ENCODE data around the gene ZNF606.
"Not testable (repeated sequence)": the region's sequence is repeated elsewhere in the genome, so short reads cannot be mapped to it uniquely, and the experiment has no call there.

The ZNF606 gene

DNA sequence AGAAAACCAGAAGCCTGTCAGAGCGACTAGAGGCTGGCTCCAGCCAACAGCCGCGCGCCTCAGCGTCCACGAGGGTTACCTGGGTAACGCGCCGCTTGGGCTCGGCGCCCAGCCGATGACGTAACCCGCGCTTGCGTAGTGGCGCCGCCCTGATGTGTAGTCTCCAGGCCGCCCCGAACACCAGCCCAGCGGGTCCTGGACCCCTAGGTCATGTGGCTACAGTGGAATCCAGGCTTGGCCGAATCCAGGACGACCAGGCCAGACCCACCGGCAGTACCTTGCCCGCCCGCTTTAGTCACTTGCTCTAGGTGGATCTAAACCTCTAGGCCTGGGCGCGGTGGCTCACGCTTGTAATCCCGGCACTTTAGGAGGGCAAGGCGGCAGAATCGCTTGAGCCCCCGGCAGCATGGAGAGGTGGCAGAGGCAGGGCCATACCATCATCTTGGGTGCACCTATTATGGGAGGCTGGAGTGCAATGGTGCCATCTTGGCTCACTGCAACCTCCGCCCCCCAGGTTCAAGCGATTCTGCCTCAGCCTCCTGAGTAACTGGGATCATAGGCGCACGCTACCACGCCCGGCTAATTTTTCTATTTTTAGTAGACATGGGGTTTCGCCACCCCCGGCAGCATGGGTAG, 7.2 kb upstream of the ZNF606 start:
- DNase-seq: peak; percentile 72 to 74

GRCh38 chr19:58009301-58009665, 6.7 kb upstream of the ZNF606 start:
- DNase-seq: no peak

DNA sequence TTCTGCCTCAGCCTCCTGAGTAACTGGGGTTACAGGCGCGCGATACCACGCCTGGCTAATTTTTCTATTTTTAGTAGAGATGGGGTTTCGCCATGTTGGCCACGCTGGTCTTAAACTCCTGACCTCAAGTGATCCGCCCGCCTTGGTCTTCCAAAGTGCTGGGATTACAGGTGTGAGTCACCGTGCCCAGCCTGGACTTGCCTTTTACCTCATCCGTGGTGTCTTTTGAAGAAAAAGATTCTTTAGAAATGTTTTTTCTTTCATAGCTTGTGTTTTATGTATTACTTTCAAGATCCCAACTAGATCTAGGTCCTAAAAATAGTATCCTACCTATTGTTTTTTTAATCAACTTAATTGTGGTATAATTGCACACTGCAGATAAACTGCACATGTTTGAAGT, 6.3 kb upstream of the ZNF606 start:
- not testable (repeated sequence) for DNase-seq

DNA sequence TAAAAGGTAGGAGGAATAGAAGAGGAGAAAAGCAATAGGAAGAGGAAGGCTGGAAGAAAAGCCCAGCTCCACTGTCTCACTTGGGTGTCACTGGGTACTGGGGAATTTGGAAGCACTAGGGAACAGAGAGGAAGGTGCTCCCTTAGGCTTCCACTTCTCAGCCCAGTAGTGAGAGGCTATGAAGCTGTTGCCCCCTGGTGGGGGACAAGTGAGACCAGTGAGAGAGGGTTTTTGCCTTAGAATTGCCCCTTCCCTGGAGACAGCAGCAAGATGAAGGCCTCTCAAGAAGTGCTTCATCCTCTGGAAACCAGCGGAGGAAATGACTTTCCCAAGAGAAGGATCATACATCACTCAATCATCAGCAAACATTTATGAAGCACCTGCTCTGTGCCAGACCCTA, 4.7 kb upstream of the ZNF606 start:
- DNase-seq: no peak

DNA sequence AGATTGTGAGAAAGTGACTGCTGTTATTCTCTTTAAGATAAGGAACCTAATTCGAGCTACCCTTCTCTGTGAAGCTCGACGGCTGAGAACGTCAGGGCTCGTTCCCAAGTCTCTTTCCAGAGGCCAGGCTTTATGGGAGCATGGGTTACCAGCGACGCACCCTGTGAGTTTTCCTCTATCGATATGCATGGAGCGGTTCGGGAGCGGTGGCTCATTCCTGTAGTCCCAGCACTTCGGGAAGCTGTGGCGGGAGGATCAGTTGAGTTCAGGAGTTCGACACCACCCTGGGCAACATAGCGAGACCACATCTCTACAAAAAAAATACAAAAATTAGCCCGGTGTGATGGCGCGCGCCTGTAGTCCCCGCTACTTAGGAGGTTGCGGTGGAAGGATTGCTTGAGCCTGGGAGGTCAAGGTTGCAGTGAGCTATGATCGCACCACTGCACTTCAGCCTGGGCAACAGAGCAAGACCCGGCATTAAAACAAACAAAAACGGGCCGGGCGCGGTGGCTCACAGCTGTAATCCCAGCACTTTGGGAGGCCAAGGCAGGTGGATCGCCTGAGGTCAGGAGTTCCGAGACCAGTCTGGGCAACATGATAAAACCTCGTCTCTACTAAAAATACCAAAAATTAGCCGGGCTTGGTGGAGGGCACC, 681 bp upstream of the ZNF606 start:
- DNase-seq: no peak

- peak in 1 of 2 donors; percentile 8 for DNase-seq
Measured at GRCh38 chr19:58001895-58002369, 688 bp downstream of the ZNF606 start.

DNA sequence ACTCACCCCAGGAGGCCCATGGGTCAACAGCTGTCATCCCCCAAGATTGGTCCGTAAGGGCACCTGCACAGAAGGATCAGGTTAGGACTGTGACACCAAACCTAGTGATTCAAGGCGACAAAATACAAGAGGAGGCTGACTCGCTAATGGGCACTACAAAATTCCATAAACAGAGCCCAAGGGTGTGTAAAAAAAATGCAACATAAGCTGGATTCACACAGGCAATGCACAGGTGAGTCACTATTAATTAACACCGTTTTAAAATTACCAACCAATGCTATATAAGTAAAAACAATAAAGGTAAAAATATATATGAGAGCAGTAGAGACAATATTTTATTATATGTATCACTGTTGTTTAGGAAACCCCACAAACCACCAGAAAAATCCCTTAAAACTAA, 1.9 kb downstream of the ZNF606 start:
- DNase-seq: no peak

DNA sequence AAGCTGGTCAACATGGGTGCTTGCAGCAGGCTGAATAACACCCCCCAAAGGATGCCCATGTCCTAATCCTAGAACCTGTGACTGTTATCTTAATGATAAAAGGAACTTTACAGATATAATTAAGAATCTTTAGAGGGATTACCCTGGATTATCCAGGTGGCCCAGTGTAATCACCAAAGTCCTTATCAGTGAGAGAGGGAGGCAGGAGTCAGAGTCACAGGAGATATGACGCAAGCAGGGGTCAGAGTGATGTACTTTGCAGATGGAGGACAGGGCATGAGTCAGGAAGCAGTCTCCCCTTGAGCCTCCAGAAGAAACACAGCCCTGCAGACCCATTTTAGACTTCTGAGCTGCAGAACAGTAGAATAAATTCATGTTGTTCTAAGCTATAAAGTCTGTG, 9.8 kb downstream of the ZNF606 start:
- DNase-seq: no peak

GRCh38 chr19:57978586-57979289, 23.9 kb downstream of the ZNF606 start:
- DNase-seq: no peak

GRCh38 chr19:57974434-57974833, 28.2 kb downstream of the ZNF606 start, which contains the start of gene C19orf18:
TSS of gene C19orf18 (minus strand) at chr19:57974534. CDS start at chr19:57974432, 102 bp downstream.
- no peak for DNase-seq

- DNase-seq: no peak
Measured at GRCh38 chr19:57964761-57965160, 37.9 kb downstream of the ZNF606 start.

DNA sequence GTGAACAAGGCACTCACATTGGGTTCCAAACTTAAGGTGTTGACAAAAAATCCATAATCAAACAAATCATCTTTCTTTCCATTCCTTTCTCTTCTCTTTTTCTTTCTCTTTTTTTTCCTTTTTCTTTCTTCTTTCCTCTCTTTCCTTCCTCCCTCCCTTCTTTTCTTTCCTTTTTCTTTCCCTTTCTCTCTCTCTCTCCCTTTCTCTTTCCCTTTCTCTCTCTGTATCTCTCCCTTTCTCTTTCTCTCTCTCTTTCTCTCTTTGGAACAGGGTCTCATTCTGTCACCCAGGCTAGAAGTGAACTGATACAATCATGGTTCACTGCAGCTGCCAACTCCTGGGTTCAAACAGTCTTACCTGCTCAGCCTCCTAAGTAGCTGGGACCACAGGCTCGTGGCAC, 40.8 kb downstream of the ZNF606 start:
- DNase-seq: no peak

GRCh38 chr19:57954996-57955395, 47.6 kb downstream of the ZNF606 start:
- no peak for DNase-seq

DNA sequence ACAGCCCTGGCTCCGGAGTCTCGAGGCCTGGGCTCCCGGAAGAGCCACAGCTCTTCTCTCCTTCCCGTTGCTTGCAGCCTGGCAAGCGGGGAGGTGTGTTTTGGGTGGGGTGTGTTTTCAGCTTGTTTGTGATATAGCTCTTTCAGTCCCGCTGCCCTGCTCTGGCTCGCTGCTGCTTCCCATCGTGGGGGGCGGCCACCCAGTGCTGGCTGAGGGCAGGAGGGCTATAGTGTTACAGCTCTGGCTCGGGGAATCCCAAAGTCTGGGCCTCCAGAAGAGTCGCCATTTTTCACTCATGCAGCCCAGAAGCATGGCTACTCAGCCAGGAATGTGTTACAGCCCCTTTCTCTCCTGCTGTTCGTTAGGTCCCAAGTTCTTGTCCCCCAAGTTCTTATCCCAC, 52.9 kb downstream of the ZNF606 start:
- no peak for DNase-seq

DNA sequence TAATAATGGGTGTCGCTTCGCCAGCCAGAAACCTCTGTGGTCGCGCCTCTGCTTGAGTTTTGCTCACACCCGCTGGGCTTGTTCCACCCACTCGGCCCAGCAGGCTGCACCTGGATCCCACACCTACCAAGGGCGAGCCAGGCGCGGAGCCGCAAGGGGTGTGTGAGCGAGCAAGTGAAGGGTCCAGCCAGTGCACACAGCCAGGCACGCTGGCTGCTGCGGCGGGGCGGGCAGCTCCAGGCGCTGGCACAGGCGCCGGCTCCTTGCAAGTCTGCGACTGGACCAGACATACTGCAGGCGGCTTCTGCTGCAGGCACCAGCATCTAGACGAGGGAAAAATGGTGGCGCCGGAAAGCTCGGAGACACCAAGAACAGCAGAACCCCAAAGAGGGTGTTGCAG, 53.3 kb downstream of the ZNF606 start:
- DNase-seq: no peak

DNA sequence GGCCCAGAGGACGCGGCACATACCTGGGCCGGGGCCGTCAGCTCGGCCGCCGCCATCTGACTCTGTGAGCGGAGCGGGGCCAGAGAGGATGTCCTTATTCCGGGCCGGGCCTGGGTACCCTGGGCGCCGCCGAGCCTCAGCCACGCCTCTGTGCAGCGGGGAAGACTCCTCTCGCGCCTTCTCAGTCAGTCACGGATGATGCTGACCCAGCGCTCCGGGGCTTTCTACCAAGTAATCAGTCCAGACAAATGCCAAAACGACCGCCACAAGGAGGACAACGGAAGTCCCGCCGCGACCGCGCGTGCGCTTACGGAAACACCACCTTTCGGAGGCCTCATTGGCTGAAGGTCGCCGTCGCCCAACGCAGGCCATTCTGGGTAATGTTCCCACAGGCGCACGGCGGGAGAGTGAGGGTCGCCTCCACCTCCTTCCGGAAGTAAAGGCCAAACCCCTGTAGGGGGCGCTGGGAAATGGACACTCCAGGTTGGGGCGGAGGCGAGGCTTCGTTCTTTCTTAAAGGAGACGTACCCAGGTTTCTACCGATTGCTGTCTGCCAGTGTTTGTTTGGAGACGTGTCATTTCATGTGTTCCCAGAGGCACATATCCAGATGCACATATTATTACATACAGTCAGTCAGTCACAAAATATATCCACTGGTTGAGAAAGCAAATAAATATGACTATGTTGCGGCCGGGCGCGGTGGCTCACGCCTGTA, 55.0 kb downstream of the ZNF606 start, which contains the start of gene ZNF256:
TSS of gene ZNF256 (minus strand) at position 288 of the 716 bp plus-strand sequence. CDS start at position 56, 232 bp downstream.
- DNase-seq: peak; percentile 90 to 91

DNA sequence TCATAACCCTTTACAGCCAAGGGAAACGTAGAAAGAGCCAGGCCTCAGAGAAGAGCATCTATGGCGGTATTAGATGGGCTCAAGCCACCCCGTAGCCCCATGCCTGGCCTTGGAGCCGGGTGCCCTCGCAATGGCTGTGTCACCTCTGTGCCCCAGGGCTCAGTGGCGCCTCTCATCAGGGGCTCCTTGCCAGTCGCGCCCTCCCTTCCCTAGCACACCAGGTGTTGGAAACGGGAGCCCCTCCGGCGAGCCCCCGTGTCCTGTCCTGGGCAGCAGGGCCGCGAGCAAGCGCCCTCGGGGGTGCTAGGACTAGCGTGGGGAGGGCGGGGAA, 55.6 kb downstream of the ZNF606 start:
- DNase-seq: no peak

- DNase-seq: no peak
Measured at GRCh38 chr19:57946316-57946715, 56.3 kb downstream of the ZNF606 start.

GRCh38 chr19:57941593-57941992, 61.0 kb downstream of the ZNF606 start:
- DNase-seq: no peak

DNA sequence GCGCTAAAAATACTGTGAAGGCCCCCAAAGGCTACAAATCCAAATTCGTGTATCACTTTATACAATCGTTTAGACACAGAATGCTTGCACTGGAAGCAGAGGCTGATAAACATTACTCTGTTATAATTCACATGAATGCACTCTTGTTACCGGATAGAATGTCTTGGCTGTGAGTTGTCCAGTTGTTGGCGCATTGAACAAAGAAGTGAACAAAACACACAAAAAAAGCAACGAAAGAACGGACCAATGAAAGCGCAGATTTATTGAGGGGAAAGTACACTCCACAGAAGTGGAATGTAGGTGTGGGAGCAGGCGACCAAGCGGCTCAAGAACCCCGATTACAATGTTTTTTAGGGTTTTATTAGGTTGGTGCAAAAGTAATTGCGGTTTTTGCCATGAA, 66.9 kb downstream of the ZNF606 start:
- no peak for DNase-seq

GRCh38 chr19:57934820-57935665, 67.6 kb downstream of the ZNF606 start, which contains the start of gene ZNF418:
TSS of gene ZNF418 (minus strand) at chr19:57935402. CDS start at chr19:57933822, 1,580 bp downstream.
- DNase-seq: peak; percentile 60 to 70

- DNase-seq: no peak
Measured at GRCh38 chr19:57927587-57927986, 75.0 kb downstream of the ZNF606 start.

All from CD4-positive, alpha-beta T cell treated with Interferon alpha-2 for 1 hour (primary cell).